Left kidney (tissue), 2 donors: ENCODE measurements around the gene PPARA. TPM values are rescaled to one million over a fixed set of nuclear protein-coding genes. Genes with fewer than 3 reads are reported as not detected.

Experiments used
- DNase-seq: peaks from one replicate; pipeline ENCODE4 v3.0.0-alpha.2; 2013
- polyA plus RNA-seq: library from polyadenylated mRNA; unstranded; fragments of 120-200 nt; gene quantifications from one replicate; pipeline ENCODE4 v1.2.1, GENCODE V29; 2013; ENCODE audit not compliant: insufficient read length

PPARA gene
- polyA plus RNA-seq, 1 donor = 32.4 TPM

- DNase-seq = no peak
These were observed 53.3 kb downstream of the PPARA start for GRCh38 chr22:46203601-46203980.

- no peak for DNase-seq
These were observed 58.9 kb downstream of the PPARA start for GRCh38 chr22:46209262-46209661.

DNA sequence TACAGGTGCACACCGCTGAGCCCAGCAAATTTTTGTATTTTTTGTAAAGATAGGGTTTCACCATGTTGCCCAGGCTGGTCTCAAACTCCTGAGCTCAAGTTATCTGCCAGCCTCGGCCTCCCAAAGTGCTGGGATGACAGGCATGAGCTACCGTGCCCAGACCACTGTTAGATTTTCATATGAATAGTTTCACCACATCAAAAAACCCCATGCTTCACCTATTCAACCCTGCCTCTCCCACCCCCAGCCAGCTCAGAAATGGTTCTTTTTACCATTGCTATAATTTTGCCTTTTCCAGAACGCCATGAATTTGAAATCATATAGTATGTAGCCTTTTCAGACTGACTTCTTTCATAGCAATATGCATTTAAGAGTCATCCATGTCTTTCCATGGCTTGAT, 61.9 kb downstream of the PPARA start:
- DNase-seq = no peak

DNA sequence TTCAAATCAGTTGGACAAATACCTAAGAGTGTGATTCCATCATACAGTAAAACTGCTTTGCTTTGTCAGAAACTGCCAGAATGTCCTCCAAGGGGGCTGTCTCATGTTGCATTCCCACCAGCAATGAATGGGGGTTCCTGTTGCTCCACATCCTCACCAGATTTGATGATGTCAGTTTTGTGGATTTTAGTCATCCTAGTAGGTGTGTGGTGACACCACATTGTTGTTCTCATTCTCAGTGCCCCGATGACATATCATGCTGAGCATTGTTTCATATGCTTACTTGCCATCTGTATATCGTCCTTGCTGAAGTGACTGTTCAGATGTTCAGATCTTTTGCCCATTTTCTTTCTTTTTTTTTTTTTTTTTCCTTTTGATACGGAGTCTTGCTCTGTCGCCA, 62.7 kb downstream of the PPARA start:
- DNase-seq = no peak

- DNase-seq = no peak
These were observed 63.8 kb downstream of the PPARA start for GRCh38 chr22:46214149-46214548.

DNA sequence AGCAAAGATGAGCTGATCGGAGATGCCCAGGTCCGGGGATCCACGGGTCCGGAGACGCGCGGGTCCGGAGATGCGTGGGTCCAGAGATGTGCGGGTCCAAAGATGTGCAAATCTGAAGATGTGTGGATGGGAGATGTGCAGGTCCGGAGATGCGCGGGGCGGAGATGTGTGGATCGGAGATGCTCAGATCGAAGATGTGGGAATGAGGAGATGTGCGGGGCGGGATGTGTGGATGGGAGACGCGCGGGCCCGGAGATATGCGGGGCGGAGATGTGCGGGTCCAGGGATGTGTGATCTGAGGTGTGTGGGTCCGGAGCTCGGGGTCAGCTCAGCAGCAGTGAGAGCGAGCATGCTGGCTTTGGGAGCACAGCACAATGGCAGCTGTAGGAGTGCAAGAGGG, 64.3 kb downstream of the PPARA start:
- DNase-seq = no peak

- DNase-seq = no peak
These were observed 69.3 kb downstream of the PPARA start for GRCh38 chr22:46219636-46220035.

- no peak for DNase-seq
These were observed 70.6 kb downstream of the PPARA start for GRCh38 chr22:46220921-46221320.

- no peak for DNase-seq
These were observed 73.9 kb downstream of the PPARA start for GRCh38 chr22:46224044-46224897.

GRCh38 chr22:46224898-46225290, 74.6 kb downstream of the PPARA start:
- DNase-seq = no peak

DNA sequence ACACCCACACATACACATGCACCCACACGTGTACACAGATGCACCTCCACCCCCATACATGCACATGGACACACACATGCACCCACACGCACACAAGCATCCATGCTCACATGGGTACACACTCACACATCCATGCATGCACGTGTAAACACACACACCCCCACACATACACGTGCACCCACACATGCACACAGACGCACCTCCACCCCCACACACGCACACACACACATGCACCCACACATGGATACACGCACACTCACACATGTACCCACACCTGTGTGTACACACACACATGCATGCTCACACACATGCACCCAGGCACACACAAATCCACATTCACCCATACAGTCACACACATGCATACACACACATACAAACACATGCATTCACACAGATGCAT, 75.3 kb downstream of the PPARA start:
- DNase-seq = no peak

DNA sequence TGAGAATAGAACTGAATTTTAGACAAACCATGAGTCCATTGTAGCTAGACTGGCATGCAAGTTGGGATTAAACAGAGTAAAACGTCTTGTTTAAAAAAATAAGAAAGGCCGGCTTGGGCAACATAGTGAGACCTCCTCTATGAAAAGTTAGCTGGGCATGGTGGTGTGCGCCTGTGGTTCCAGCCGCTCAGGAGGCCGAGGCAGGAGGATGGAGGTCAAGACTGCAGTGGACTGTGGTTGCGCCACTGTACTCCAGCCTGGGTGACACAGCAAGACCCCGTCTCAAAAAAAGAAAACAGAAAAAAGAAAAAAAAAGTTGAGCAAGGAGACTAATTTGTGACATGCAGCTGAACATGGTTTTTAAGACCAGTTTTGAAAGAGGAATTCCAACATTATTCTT, 76.3 kb downstream of the PPARA start:
- DNase-seq = no peak

DNA sequence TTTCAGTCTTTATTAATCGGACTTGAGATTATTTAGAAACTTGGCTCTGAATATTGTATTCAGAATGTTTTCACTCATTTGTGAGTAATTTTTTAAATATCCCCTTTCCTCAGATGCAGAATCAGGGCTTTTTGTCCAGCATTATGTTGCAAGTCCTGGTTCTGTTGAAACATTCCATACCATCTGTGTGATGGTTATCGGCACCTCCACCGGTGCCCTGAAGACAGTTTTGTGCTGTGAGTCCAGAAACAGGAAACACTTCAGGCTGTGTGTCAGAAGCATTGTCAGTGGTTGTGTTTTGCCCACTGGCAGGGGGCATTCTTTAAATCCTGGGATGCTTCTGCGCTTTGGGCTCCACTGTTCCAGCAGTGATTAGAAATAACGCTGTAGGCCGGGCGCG, 79.4 kb downstream of the PPARA start:
- DNase-seq = no peak

- no peak for DNase-seq
These were observed 80.1 kb downstream of the PPARA start for GRCh38 chr22:46230262-46230901.

- DNase-seq = no peak
These were observed 82.9 kb downstream of the PPARA start for GRCh38 chr22:46233231-46233630.

GRCh38 chr22:46234969-46235368, 84.6 kb downstream of the PPARA start:
- no peak for DNase-seq

DNA sequence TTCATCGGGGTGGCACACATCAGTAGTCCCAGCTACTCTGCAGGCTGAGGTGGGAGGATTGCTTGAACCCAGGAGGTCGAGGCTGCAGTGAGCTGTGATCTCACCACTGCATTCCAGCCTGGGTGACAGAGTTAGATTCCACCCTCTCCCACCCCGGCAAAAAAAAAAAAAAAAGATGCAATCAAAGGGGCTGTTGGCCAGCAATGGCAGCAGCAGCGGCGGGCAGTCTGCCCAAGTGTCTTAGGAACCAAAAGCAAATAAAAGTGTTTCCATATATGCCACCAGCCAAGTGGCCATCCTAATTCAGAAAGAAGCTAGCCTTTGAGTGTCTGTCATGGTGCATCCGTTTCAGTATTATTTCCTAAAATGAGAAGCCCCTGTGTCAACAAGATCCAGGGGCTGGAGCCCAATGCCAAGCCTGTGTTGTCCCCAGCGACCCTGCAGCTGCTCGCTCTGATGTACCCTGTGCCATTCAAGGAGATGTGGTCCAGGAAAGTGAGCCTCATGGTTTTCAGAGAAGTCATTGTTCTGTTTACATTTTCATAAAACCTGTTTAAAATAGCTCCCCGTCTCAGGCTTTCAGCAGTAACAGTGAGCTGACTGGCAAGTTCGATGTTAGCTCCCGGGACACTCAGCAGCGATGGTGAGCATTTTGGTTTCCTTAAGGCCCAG, 87.3 kb downstream of the PPARA start:
- DNase-seq = no peak

DNA sequence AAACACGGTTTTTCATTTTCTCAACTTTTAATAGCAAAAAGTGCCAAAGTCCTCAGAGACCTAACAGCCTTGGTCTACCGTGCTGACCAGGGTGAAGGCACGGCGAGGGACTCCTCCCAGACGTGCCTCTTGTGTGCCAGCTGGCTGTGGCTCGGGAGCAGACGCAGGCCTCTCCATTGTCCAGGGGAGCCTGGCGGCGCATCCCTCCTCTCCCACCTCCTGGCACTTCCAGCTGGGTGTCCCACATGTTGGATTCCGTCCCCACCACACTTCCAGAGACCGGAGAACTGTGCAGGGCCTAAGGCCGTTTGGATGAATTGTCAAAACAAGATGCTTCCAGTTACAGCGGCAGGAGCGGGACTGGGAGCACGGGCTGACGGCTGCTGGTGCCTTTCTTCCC, 88.2 kb downstream of the PPARA start:
- no peak for DNase-seq

DNA sequence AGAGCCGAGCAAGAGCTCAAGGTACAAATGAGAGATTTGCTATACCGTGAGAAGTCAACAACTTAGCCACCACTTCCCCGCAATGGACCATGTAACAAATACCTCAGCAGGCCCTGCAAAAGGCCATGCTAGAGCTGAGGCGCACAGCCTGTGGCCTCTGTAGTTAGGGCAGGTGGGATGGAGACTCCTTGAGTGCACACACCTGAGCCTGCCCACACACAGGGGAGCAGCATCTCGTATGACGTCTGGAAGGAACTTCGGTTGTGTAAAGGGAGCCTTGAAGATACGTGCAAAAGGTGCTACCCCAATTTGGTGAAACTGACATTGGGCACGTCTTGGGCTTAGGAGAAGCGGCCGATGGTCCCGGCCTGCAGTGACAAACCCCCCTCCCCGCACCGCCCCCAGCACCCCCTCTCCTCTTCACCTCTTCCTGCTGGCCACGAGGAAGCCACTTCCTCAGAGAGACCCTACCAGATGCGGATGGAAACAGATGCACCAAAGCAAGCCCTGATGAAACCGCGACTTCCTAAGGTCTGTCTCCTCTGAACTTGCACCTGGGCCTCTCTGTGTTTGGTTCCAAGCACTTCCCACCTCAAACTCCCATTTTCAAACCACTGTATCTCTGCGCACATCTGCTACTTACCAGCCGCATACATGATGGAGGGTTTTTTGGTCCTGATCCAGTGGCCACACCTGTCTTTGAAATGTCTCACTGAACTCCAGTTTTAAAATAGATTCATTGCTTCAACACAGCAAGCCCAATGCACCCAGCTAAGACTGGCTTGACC, 89.1 kb downstream of the PPARA start:
- DNase-seq = no peak

- DNase-seq = no peak
These were observed 89.7 kb downstream of the PPARA start for GRCh38 chr22:46240073-46240472.

- DNase-seq = no peak
These were observed 90.2 kb downstream of the PPARA start for GRCh38 chr22:46240506-46240905.

- no peak for DNase-seq
These were observed 90.6 kb downstream of the PPARA start for GRCh38 chr22:46240907-46241306.
